GM19025 (cell line): ENCODE measurements around the gene DSE.

ENCODE experiments used
- ATAC-seq: cut with Tn5 transposase; IDR thresholded peaks from one replicate; pipeline ENCODE4 v1.9.1; 2021; ENCODE audit warnings: mild to moderate bottlenecking, low read depth, moderate library complexity; ENCODE audit not compliant: unreplicated experiment

Gene DSE

DNA sequence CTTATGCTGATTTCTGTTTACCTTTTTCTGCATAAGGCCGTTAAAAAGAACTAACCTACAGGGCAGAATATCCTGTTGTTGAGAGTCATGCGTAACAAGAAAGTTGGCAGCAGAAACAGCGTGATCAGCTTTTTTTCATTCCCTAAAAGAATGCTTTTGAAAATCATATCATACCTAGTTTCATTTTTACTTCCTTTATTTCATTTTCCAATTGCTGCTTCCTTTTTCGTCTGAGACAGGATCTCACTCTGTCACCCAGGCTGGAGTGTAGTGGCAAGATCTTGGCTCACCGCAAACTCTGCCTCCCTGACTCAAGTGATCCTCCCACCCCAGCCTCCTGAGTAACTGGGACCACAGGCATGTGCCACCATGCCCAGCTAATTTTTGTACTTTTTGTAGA lies 94.5 kb downstream of the DSE start:
- no peak for ATAC-seq

- no peak for ATAC-seq
These were observed 96.3 kb downstream of the DSE start for GRCh38 chr6:116467096-116467495.

- no peak for ATAC-seq
These were observed 96.8 kb downstream of the DSE start for GRCh38 chr6:116467514-116467913.

DNA sequence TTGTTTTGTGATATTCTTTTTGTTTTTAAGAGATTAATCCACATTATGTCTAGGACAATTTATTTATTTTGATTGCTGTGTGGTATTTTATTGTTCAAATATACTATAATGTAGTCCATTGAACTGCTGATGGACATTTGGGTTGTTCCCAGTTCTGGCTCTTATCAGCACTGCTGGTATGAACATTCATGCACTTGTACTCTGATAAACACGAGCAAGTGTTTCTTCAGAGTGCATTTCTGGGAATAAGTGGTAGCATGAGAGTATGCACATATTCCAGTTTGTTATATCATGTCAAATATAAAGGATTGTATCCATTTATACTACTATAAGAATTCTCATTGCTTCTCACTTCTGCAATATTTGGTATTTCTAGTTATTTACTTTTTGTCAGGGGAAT lies 97.5 kb downstream of the DSE start:
- ATAC-seq, result no peak

DNA sequence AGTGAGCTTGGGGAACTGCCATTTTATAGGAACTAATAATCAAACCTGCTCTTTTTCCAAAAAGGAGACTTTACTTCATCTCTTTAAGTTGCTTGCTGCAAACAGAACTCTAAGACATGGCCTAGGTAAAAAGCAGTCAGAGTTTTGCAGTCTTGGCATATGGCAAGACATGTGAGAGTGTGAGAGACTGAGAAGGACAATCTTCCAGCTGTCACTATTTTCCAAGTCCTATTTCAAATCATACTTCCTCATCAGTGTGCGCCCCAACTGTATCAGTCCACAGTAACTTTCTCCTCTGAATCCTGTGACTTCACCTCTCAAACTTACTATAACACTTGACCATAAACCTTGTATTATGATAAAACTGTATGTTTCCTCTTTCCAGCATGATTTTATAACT lies 100.8 kb downstream of the DSE start:
- ATAC-seq, result no peak

- ATAC-seq, result no peak
These were observed 102.0 kb downstream of the DSE start for GRCh38 chr6:116472706-116473105.

DNA sequence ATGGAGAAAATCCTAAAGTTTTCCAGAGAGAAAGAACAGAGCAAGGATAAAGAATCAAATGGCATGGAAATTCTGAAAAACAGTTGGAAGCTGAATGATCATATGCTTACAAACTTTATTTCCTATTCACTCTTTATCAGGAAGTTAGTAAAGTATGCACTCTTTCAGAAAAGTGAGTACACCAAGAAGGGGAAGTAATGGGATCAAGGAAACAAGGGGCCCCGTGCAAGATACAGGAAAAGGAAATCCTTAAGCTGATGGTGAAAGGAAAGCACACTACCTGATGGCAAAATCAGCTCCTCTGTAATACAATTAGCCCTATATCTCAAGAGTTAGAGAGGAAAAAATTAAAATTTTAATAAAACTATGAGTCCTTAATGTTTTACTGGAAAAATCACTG lies 104.4 kb downstream of the DSE start:
- no peak for ATAC-seq

- ATAC-seq, result peak; percentile 100
These were observed 105.4 kb downstream of the DSE start for GRCh38 chr6:116476002-116476678.

- no peak for ATAC-seq
These were observed 112.0 kb downstream of the DSE start for GRCh38 chr6:116482780-116483179.

- no peak for ATAC-seq
These were observed 112.9 kb downstream of the DSE start for GRCh38 chr6:116483616-116484015.

GRCh38 chr6:116485559-116486184 lies 114.9 kb downstream of the DSE start:
- no peak for ATAC-seq

- ATAC-seq, result no peak
These were observed 121.0 kb downstream of the DSE start for GRCh38 chr6:116491610-116492330.

- no peak for ATAC-seq
These were observed 121.8 kb downstream of the DSE start for GRCh38 chr6:116492331-116493067.
